Natural killer cell (primary cell): ENCODE results near the gene PIK3CA. TPM values are rescaled to one million over a fixed set of nuclear protein-coding genes. Genes with fewer than 3 reads are reported as not detected.

Experiments used
- ATAC-seq, 3 donors: fragments of 150-1000 bp in 2 of 3; fragments of 200-7000 bp in 1 of 3; cut with Tn5 transposase; 1 replicate in 1 of 3; 2 replicates in 2 of 3; pipeline ENCODE4 v1.10.0; 2021; ENCODE audit warnings: mild to moderate bottlenecking in 2 of 3, moderate library complexity in 2 of 3
- DNase-seq, 2 donors: peaks; one replicate each; pipeline versions ENCODE4 v3.0.0 to v3.0.0-alpha.2; 2013 to 2021; ENCODE audit warnings: mixed read lengths in 1 of 2
- H3K27ac ChIP-seq: one replicate; pipeline ENCODE4 v1.5.1; 2013; ENCODE audit warnings: mild to moderate bottlenecking, low read length
- H3K27me3 ChIP-seq: one replicate; pipeline ENCODE4 v1.6.1; 2013; ENCODE audit warnings: low read length; ENCODE audit not compliant: control insufficient read depth, insufficient read depth
- H3K36me3 ChIP-seq: one replicate; pipeline ENCODE4 v1.6.1; 2013; ENCODE audit warnings: low read length; ENCODE audit not compliant: control insufficient read depth, insufficient read depth
- H3K4me1 ChIP-seq: one replicate; pipeline ENCODE4 v1.6.1; 2013; ENCODE audit warnings: low read length; ENCODE audit not compliant: control insufficient read depth, insufficient read depth
- H3K4me3 ChIP-seq: one replicate; pipeline ENCODE4 v1.5.1; 2013; ENCODE audit warnings: low read length
- H3K9me3 ChIP-seq: one replicate; pipeline ENCODE4 v1.6.1; 2013; ENCODE audit warnings: low read length; ENCODE audit not compliant: control insufficient read depth, insufficient read depth
- H3K27ac Mint-ChIP-seq, 2 donors: one replicate each; pipeline ENCODE4 v1.8.0; 2022; ENCODE audit warnings: mild to moderate bottlenecking in 2 of 2, mixed read lengths in 2 of 2, moderate library complexity in 1 of 2
- H3K27me3 Mint-ChIP-seq, 2 donors: one replicate each; pipeline ENCODE4 v1.8.0; 2022; ENCODE audit warnings: low read depth in 2 of 2, mixed read lengths in 2 of 2
- H3K36me3 Mint-ChIP-seq: one replicate; pipeline ENCODE4 v1.8.0; 2022; ENCODE audit warnings: mixed read lengths
- H3K4me1 Mint-ChIP-seq, 2 donors: one replicate each; pipeline ENCODE4 v1.8.0; 2022; ENCODE audit warnings: mixed read lengths in 2 of 2
- H3K4me3 Mint-ChIP-seq: one replicate; pipeline ENCODE4 v1.8.0; 2022; ENCODE audit warnings: mild to moderate bottlenecking, moderate library complexity, mixed read lengths
- H3K9me3 Mint-ChIP-seq, 2 donors: one replicate each; pipeline ENCODE4 v1.8.0; 2022; ENCODE audit warnings: mixed read lengths in 2 of 2
- WGBS: methylation state at CpG from one replicate; pipeline ENCODE4 v1.1.7; 2013; ENCODE audit warnings: missing lambda C conversion rate; ENCODE audit not compliant: insufficient coverage; 5-methylcytosine and 5-hydroxymethylcytosine counted together
- intact Hi-C: fragments of 100-400 bp; cut with micrococcal nuclease; formaldehyde crosslinking; loops from one replicate; pipeline ENCODE4 v1.14.2; 2022
- total RNA-seq, 4 donors: library from RNA; stranded (reverse); fragments of 120-200 nt in 1 of 4; gene quantifications; one replicate each; pipeline versions ENCODE4 v1.2.3 to v1.2.4, GENCODE V29; 2013 to 2022
- TF ChIP-seq, protein P1 (sequence below): fragments of 200-600 bp; IDR thresholded peaks from one replicate; pipeline ENCODE4 v1.8.0; 2022; ENCODE audit warnings: antibody characterized with exemption

The PIK3CA gene
- total RNA-seq, 3 donors from 2014 or later (not counting 1 experiment from before 2014, with no cell fraction given), result 37.1 to 40.9 (median 40.2) TPM

DNA sequence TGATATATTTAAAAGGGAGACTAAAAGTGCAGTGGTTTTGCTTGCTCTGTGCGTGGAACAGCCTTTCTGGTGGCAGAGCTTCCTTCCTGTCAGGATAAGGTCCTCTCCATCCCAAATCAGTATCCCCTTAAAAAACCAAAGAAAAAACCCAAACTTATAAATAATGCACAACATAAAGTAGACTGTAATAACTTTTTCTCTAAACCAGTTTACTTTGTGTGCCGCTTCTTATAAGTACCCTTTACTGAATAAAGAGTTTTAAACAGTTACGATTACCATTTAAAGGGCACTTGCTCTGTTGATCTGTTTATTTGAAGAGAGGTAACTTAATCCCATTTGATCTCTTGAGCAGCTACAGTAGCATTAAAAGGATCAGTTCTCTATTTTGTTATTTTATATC lies 2.5 kb downstream of the PIK3CA start:
- Histone ChIP-seq H3K27ac (no peak overlapping the region), H3K27me3 (no peaks in the 10 kb centered on the region), H3K36me3 (no peaks in the 10 kb centered on the region), H3K4me1 (no peaks in the 10 kb centered on the region), H3K4me3 (no peak overlapping the region), H3K9me3 (no peaks in the 10 kb centered on the region)
- DNase-seq (no peak), ATAC-seq (no peak)
- 45% methylated on average over 1 of the region's 3 CpGs for WGBS
- intact Hi-C loops, result no loop called here
- H3K27ac Mint-ChIP-seq, result peak overlapping the region in 1 of 2 donors; percentile 64
- TF ChIP-seq, protein P1, sequence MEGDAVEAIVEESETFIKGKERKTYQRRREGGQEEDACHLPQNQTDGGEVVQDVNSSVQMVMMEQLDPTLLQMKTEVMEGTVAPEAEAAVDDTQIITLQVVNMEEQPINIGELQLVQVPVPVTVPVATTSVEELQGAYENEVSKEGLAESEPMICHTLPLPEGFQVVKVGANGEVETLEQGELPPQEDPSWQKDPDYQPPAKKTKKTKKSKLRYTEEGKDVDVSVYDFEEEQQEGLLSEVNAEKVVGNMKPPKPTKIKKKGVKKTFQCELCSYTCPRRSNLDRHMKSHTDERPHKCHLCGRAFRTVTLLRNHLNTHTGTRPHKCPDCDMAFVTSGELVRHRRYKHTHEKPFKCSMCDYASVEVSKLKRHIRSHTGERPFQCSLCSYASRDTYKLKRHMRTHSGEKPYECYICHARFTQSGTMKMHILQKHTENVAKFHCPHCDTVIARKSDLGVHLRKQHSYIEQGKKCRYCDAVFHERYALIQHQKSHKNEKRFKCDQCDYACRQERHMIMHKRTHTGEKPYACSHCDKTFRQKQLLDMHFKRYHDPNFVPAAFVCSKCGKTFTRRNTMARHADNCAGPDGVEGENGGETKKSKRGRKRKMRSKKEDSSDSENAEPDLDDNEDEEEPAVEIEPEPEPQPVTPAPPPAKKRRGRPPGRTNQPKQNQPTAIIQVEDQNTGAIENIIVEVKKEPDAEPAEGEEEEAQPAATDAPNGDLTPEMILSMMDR, result no peak
- H3K27me3 Mint-ChIP-seq, result no peaks in the 10 kb centered on the region
- peaks cover 37 to 45% of the 10 kb centered on the region in 2 donors for H3K4me1 Mint-ChIP-seq
- H3K9me3 Mint-ChIP-seq, result no peaks in the 10 kb centered on the region
- peak overlapping the region; percentile 74 for H3K4me3 Mint-ChIP-seq
- H3K36me3 Mint-ChIP-seq, result no peaks in the 10 kb centered on the region

DNA sequence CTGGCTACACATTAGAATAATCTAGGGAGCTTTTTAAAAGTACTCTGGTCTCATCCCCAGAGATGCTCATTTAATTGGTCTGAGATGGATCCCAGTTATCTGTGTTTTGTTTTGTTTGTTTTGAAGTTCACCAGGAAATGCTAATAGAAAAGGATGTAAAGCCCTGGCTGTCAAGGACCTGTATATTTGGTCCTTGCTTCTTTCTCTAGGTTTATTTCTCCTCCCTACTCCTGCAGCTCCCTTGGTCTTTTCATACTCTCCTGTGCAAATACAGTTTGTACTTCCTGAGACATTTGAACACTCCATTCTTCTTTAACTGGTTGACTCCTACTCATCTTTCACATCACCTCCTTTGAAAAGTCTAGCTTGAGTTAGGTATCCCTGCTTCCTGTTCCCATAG lies 3.3 kb downstream of the PIK3CA start:
- Histone ChIP-seq H3K27me3 (no peaks in the 10 kb centered on the region), H3K4me3 (no peak overlapping the region), H3K4me1 (no peaks in the 10 kb centered on the region), H3K27ac (no peak overlapping the region), H3K36me3 (no peaks in the 10 kb centered on the region), H3K9me3 (no peaks in the 10 kb centered on the region)
- DNase-seq (no peak), ATAC-seq (no peak)
- no peaks in the 10 kb centered on the region for H3K27me3 Mint-ChIP-seq
- TF ChIP-seq, protein P1, result no peak
- H3K4me1 Mint-ChIP-seq, result peaks cover 45 to 53% of the 10 kb centered on the region in 2 donors
- intact Hi-C loops, result no loop called here
- H3K4me3 Mint-ChIP-seq, result peak overlapping the region; percentile 45
- H3K27ac Mint-ChIP-seq, result peak overlapping the region in 1 of 2 donors; percentile 33
- no peaks in the 10 kb centered on the region for H3K36me3 Mint-ChIP-seq
- no peaks in the 10 kb centered on the region for H3K9me3 Mint-ChIP-seq

DNA sequence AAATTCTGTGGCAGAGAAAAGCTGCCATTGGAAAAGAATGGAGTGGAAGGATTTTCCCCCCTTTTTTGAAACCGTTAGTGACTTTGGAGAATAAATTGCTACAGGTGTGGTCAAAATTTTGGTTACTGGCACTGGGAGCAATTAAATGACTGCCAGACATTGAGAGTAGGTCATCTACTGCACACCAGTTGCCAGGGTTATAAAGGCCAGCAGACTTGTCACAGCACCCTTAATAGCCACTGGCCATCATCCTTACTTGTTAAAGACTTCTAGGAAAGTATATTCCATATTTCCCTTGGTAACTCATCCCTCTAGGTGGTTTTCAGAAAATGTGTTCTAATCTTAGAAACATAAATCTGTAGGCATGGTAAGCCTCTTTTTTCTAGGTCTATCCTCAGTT lies 8.0 kb downstream of the PIK3CA start:
- Mint-ChIP-seq H3K4me1 (peaks cover 60 to 69% of the 10 kb centered on the region in 2 donors), H3K9me3 (no peaks in the 10 kb centered on the region), H3K4me3 (no peak overlapping the region), H3K27me3 (no peaks in the 10 kb centered on the region), H3K27ac (peak overlapping the region in 1 of 2 donors; percentile 33), H3K36me3 (no peaks in the 10 kb centered on the region)
- H3K36me3 ChIP-seq, result no peaks in the 10 kb centered on the region
- no peaks in the 10 kb centered on the region for H3K27me3 ChIP-seq
- DNase-seq, result no peak
- no peak overlapping the region for H3K27ac ChIP-seq
- 83% methylated on average over 1 of the region's 1 CpG for WGBS
- H3K9me3 ChIP-seq, result no peaks in the 10 kb centered on the region
- ATAC-seq, result no peak
- peaks cover 3% of the 10 kb centered on the region for H3K4me1 ChIP-seq
- intact Hi-C loops, result no loop called here
- TF ChIP-seq, protein P1, result no peak
- no peak overlapping the region for H3K4me3 ChIP-seq

DNA sequence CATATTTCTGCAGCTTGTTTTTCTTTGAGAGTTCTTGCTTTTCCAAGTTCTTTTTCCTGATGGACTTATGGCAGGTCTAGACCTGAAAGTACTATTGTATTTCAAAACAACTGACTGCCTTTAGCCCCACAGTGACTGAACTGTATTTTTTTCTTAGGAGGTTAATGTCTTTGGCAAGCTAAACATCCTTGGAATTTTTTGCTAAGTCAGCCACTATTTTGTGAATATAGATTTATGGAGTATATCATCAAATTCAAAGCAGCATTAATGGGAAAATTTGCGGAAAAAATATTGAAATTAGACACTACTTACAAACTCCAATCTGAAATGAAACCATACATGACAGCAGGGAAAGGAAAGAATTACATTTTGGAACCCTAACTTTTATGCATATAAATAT lies 8.6 kb downstream of the PIK3CA start:
- no peaks in the 10 kb centered on the region for H3K36me3 Mint-ChIP-seq
- no peak for ATAC-seq
- peaks cover 58 to 67% of the 10 kb centered on the region in 2 donors for H3K4me1 Mint-ChIP-seq

More for the DNA sequence above, 8.6 kb downstream of the PIK3CA start:
- H3K36me3 ChIP-seq, result no peaks in the 10 kb centered on the region
- TF ChIP-seq, protein P1, result no peak
- no peaks in the 10 kb centered on the region for H3K27me3 ChIP-seq
- no peak overlapping the region for H3K4me3 ChIP-seq
- peak overlapping the region in 1 of 2 donors; percentile 33 for H3K27ac Mint-ChIP-seq
- H3K9me3 Mint-ChIP-seq, result no peaks in the 10 kb centered on the region
- H3K27me3 Mint-ChIP-seq, result no peaks in the 10 kb centered on the region
- H3K4me3 Mint-ChIP-seq, result no peak overlapping the region
- no CpG with 5 or more reads among the region's 1 CpG for WGBS
- intact Hi-C loops, result no loop called here
- peaks cover 7% of the 10 kb centered on the region for H3K4me1 ChIP-seq
- H3K27ac ChIP-seq, result no peak overlapping the region
- DNase-seq, result no peak
- H3K9me3 ChIP-seq, result no peaks in the 10 kb centered on the region
